ENCODE results near the gene FBXL12. TPM values are rescaled to one million over a fixed set of nuclear protein-coding genes. Genes with fewer than 3 reads are reported as not detected.
A peak's percentile ranks its signal among the peaks of the same experiment; 100 is the strongest.

FBXL12 gene
- polyA plus RNA-seq, 1 donor from 2014 or later, result 31.5 TPM

GRCh38 chr19:9768175-9769112 lies 50.4 kb downstream of the FBXL12 start, which contains the start of gene ZNF846:
Gene ZNF846 (minus strand): TSS chr19:9768738. CDS start chr19:9764950, 3,788 bp downstream.
- peak within 1 kb of the TSS; percentile 86 for H3K4me2 ChIP-seq (ENCODE audit: low read length)

More at GRCh38 chr19:9768175-9769112, 50.4 kb downstream of the FBXL12 start, which contains the start of gene ZNF846:
- Histone ChIP-seq H3K79me2 (replicated peaks; ENCODE audit: insufficient read depth, low read length) (no peaks in the 10 kb centered on the region), H3K27me3 (ENCODE audit: insufficient read depth, low read depth, low read length) (no peaks in the 10 kb centered on the region), H2AFZ (ENCODE audit: low read depth, low read length) (peak within 1 kb of the TSS; percentile 77), H3K4me3 (ENCODE audit: low read length) (peak within 1 kb of the TSS; percentile 86), H3K36me3 (ENCODE audit: insufficient read depth, low read length) (no peaks in the 10 kb centered on the region), H3K9ac (ENCODE audit: low read length) (peak within 1 kb of the TSS; percentile 91), H4K20me1 (ENCODE audit: insufficient read depth) (no peaks in the 10 kb centered on the region), H3F3A (ENCODE audit: insufficient read depth, low read length, poor library complexity, severe bottlenecking) (no peaks in the 10 kb centered on the region), H3K27ac (ENCODE audit: low read length) (peak within 1 kb of the TSS; percentile 95), H3K9me2 (ENCODE audit: insufficient read depth, low read length) (no peaks in the 10 kb centered on the region), H3K9me3 (ENCODE audit: low read length) (no peaks in the 10 kb centered on the region)
- TF ChIP-seq RAD21 (conservative IDR thresholded peaks at IDR 0.05) (peak; percentile 54), CTCF (IDR thresholded peaks at IDR 0.05; ENCODE audit: poor library complexity, severe bottlenecking) (no peak), EZH2 (IDR thresholded peaks at IDR 0.05; ENCODE audit: borderline replicate concordance, insufficient read depth, low read length, poor library complexity, severe bottlenecking) (no peak), EP300 (conservative IDR thresholded peaks at IDR 0.05; ENCODE audit: poor library complexity, severe bottlenecking) (peak; percentile 62), SMC3 (conservative IDR thresholded peaks at IDR 0.05; ENCODE audit: poor library complexity) (peak; percentile 59), TAF1 (IDR thresholded peaks at IDR 0.05; ENCODE audit: low read depth) (peak; percentile 69), MXI1 (conservative IDR thresholded peaks at IDR 0.05; ENCODE audit: poor library complexity, severe bottlenecking) (peak; percentile 84)

Small RNAs within 50 kb of the gene (small RNA-seq; reads per million reads assigned to genes)
- 0 to 0.03 (median 0) reads per million in 3 experiments for gene RF00156

Other genes starting within 250 kb of the FBXL12 start
- 29.5 and 32.4 TPM in 2 replicates for gene ZNF121, start 234.6 kb downstream of the FBXL12 start, polyA plus RNA-seq
- gene ZNF561, start 197.8 kb downstream of the FBXL12 start, polyA plus RNA-seq, result 24.6 and 35.5 TPM in 2 replicates
- gene ZNF562, start 144.0 kb downstream of the FBXL12 start, polyA plus RNA-seq, result 0.01 and 0.08 TPM in 2 replicates
- gene ZNF846, start 50.3 kb downstream of the FBXL12 start, polyA plus RNA-seq, result 7.4 and 10.0 TPM in 2 replicates
- gene UBL5, start 8.8 kb upstream of the FBXL12 start, polyA plus RNA-seq, result 1,308 and 1,364 TPM in 2 replicates
- 268 and 288 TPM in 2 replicates for gene PIN1, start 16.2 kb upstream of the FBXL12 start, polyA plus RNA-seq
- gene OLFM2, start 117.4 kb upstream of the FBXL12 start, polyA plus RNA-seq, result 68.6 and 75.7 TPM in 2 replicates
- 0.11 TPM in 1 of 2 replicates, not detected in the other for gene COL5A3, start 191.4 kb upstream of the FBXL12 start, polyA plus RNA-seq
- not detected in 2 replicates for gene RDH8, start 194.4 kb upstream of the FBXL12 start, polyA plus RNA-seq